ENCODE measurements around the gene S100A10.
A peak's percentile ranks its signal among the peaks of the same experiment; 100 is the strongest.

Gene S100A10

GRCh38 chr1:151960780-151961513, 32.7 kb downstream of the S100A10 start:
- DNase-seq = no peak

GRCh38 chr1:151958959-151959358, 34.7 kb downstream of the S100A10 start:
- DNase-seq = no peak

DNA sequence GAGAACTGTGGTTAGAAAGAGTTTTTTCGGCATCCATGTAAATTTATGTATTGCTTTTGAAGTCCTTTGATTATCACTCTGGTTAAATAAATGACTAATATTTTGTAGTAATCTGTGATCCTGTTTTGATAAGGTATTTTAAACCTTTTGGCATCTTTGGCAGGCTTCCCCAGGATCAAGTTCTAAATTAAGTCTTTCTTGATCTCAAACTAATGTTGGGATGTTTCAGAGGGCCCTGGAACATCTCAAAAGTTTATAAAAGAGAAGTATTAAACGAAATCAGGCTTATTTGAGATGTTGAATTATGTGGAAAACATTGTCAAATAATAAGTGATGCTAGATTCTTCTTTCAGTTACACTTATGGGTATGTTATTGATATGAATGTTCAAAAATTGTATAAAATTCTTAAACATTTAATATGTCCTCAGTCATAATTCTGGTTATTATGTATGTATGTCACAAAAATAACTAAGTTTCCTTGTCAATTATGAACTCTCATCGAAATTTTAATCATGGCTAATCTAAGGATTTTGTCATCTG, 36.6 kb downstream of the S100A10 start:
- DNase-seq = no peak

DNA sequence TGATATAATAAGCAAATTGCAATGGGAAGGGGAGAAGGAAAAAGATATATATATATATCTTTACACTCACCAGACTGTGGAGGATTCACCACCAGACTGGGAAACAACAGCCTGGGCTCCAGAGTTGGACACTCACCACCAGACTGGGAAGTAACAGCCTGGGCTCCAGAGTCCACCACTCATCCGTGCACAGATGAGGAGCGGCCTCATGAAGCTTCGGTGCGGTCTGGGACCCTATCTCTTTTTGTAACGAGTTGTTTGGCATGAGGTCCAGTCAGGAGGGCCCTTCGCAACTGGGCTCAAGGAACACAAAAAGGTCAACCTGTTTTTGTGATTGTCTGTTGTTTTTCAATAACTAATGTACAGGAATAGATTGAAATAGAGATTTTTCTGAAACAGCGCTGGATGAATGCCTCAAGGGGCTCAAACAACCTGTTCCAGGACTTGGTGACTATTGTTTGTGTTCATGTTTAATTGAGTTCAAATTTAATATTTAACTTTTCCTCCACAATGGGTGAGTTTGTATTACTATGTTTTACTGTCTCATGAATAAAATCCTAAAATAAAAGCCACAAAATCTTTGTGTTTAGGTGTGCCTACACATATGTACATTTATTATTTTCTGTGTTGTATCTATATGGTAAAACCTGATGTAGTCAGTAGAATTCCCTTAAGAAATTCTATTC, 40.1 kb downstream of the S100A10 start:
- no peak for DNase-seq

DNA sequence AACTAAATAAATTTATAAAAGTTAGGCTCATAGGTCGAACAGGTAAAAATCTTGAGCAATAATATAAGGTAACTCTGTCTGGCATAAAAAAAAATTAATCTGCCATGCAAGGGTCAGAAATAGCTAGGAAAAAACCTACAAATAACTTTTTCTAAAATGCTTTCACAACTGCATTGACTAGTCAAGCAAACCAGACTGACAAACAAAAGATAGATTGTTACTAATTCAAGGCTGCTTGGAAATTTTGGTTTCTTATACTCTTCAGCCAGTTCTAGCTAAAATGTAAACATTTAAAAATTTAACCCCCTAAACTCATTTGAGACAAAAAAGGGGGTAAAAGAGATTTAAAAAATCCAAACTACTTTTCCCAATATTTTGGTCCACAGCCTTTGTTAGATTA, 40.8 kb downstream of the S100A10 start:
- DNase-seq = no peak

- no peak for DNase-seq
Observed at GRCh38 chr1:151949371-151950193, 44.1 kb downstream of the S100A10 start.

GRCh38 chr1:151948506-151948905, 45.2 kb downstream of the S100A10 start:
- DNase-seq = no peak

DNA sequence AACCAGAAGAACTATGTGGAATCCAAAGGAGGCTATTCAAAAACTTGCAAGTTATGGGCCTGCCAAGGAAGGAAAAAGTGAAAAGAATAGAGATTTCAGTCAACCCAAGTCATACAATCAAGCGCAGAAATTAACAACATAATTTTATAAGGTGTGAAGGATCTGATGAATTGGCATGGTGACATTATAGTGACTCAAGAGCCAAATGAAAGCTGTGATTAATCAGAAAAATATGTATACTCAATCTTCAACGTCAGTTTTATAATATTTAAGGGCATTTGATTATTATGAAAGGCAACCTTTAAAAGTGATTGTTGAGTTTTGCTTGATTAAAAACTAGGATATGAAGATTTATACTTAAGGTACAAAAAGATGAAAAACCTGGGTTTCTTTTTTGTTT, 46.5 kb downstream of the S100A10 start:
- DNase-seq = no peak

DNA sequence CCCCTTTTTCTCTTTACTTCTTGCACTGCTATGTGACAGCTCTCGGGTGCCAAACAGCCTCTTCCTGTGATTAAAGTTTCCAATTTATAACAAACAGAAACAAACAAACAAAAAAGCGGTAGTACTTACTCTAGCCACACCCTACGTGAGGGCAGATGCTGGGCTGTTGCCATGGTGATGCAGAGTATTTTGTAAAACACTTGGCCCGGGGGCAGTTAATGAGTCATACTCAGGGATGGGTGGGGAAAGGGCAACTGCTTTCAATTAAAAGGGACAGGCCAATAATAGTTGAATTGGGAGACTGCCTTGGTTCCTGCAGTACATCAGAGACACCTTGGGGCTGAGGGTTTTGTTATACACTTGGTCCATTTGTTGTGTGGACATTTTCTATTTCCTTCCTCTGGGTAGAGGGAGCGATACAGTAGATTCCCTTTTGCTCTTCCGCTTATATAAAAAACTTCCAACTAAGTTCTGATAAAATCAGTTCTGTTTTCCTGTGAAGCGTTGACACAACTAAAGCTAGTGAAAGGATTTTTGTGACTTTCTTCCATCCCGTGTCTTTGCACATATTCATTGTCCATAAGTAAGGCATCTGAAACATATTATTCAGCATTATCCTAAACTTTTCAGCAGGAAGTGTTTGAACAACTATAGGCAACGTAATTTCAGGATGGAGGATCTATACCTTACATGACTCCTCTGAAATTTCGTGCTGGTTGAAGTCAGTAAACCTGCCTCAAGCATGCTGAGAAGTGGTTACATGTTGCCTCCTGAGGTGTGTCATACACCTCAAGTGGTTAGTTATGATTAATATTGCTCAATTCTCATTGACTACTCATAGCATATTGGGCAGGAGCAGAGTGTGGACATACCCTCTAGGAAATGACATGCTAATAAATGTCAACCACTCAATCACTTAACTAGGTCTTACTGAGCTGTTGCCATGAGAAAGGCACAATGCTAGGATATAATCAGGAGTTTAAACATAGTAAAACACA, 47.6 kb downstream of the S100A10 start:
- no peak for DNase-seq

DNA sequence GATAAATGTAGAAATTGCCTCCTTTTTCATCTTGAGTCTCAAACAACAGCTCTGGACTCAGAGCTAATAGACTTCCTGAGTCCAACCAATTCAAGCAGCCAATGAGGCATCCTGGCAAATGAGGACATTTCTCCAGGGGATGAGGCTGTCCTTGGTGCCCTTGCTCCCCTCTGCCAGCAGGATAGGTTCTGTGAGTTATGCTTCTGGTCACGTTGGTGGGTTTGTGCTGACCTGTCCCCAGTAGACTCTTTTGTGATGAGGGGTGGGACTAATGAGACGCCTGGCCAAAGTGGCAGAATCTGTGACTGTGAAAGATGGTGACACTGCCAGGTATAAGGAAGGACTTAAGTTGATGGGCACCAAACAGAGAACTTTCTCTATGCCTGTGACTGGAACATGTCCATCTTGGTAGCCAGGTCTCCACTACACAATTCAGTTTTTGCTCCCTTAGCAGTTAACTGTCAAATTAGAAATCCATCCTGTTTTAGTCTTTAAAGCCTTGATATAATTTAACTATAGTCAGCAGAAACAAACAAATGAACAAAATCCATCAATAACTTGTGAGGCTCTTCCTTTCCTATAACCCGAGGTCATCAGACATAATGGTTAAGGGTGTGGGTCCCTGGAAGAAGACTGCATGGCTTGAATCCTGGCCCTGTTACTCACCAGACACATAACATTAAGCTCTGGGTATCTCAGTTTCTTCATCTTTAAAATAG, 48.6 kb downstream of the S100A10 start:
- no peak for DNase-seq

DNA sequence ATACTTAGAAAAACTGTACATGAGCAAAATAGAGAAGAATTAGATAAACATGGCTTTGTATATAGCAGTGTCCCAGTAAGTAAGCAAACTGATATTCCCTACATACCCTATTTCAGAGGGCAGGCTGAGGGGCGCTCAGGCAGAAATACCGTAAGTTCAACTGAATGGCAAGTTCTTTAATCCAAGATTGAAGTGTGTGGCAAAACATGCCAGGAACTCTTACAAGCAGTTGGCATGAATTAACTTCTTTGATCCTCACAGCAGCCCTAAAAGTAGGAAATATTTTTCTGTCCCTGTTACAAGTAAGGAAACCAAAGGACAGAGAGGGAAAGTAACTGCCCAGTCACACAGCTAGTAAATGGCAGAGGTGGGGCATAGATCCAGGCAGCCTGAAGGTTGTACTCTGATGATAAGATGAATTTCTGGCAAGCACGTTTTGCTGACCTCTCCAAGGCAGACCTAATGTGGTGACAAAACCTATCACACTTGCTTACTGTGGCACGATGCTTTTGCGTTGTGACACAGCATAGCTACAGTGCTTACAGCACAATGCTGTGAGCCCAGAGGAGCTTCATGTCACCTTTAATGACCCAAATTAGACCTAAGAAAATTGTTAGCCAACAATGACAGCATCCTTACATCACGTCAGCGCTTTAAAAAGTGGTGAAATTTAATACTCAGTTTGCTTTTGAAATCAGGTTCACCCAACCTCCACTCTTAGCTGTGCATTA, 49.4 kb downstream of the S100A10 start:
- DNase-seq = no peak

DNA sequence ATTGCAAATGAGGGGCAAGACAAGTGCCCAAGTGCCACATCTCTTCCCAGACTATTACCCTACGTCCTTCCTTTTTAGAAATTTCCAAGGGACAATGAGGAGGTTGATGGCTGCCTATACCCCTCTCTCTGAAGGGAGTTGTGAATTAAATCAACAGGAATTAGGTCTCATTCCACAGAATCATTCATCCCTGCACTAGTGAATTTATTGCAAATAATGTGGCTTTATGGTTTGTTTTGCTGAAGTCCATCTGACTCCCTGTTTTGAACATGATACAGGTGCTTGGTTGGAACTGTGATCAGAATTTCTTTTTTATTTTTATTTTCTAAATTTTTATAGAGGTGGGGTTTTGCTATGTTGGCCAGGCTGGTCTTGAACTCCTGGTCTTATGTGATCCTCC, 50.1 kb downstream of the S100A10 start:
- DNase-seq = no peak

- DNase-seq = no peak
Observed at GRCh38 chr1:151942882-151943281, 50.8 kb downstream of the S100A10 start.

DNA sequence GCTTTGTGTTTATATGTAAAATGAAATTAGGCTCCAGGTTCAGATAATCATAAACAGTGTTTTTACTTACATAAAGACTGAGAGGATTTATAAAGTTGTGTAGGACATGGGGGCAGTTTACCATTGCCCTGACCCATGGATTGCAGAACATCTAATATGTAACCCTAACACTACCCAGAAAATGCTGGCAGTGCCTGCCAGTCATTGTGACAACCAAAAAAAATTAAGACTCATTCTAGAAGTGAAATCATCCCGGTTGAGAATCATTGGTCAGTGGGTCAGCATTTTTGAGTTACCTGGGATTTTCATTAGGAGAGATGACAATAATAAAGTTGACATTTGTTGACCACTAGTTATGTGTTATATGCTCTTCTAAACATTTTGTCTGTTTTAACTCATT, 53.1 kb downstream of the S100A10 start:
- no peak for DNase-seq

- DNase-seq = no peak
Observed at GRCh38 chr1:151939779-151940178, 53.9 kb downstream of the S100A10 start.

DNA sequence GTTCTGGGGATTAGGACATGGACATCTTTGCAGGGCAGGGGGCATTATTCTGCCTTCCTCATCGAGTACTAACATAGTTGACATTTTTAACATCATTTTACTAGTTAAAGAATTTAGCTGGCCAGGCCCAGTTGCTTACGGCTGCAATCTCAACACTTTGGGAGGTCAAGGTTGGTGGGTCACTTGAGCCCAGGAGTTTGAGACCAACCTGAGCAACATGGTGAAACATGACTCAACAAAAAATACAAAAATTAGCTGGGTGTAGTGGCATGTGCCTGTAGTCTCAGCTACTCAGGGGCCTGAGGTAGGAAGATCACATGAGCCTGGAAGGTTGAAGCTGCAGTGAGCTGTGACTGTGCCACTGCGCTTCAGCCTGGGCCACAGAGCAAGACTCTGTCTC, 54.5 kb downstream of the S100A10 start:
- DNase-seq = no peak

DNA sequence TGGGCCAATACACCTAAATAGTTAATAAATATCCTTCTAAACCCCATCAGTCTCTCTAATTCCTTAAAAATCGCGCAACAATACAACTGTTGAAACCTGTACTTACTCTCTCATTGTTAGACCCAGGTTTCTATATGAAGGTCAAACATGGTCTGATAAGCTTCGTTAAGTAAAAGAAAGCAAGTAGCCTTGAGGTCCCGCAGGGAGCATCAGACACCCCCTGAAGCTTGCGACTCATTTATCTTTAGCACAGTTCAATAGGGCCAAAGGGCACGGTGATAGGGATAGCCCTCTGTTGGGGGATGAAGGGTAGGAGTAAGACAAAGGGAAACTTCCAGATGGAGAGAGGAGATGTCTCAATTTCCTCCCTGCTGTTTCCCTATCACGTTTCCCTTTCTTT, 57.0 kb downstream of the S100A10 start:
- no peak for DNase-seq

- DNase-seq = no peak
Observed at GRCh38 chr1:151935894-151936602, 57.6 kb downstream of the S100A10 start.

- DNase-seq = no peak
Observed at GRCh38 chr1:151935154-151935553, 58.5 kb downstream of the S100A10 start.

DNA sequence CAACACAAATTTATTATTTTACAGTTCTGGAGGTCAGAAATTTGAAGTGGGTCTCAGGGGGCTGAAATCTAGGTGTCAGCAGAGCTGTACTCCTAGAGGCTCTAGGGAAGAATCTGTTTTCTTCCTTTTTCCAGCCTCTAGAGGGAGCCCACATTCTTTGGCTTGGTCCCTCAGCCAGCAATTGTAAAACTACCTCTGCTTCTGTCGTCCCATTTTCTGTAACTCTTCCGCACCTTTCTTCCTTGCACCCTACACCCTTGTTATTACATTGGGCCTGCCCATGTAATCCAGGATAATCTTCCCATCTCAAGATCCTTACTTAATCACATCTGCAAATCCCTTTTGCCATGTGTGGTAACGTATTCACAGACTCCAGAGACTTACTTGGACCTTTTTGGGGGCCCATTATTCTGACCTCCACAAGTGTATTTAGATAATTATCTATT, 59.6 kb downstream of the S100A10 start:
- DNase-seq = peak; percentile 49
